C4-2B (cell line): Measurements from ENCODE around the gene LSM12.

Experiments
- CTCF ChIP-seq: fragments of 450-650 bp; conservative IDR thresholded peaks from 2 replicates; pipeline ENCODE4 v1.5.1; 2017; ENCODE audit warnings: mild to moderate bottlenecking
- ZFX ChIP-seq: fragments of 450-650 bp; IDR thresholded peaks from 2 replicates; pipeline ENCODE4 v1.6.1; 2017

- TF ChIP-seq CTCF (no peak), ZFX (no peak)
Measured at GRCh38 chr17:44074231-44074910, 7.9 kb upstream of the LSM12 start.
